ENCODE measurements around the gene PSD4.

DNA sequence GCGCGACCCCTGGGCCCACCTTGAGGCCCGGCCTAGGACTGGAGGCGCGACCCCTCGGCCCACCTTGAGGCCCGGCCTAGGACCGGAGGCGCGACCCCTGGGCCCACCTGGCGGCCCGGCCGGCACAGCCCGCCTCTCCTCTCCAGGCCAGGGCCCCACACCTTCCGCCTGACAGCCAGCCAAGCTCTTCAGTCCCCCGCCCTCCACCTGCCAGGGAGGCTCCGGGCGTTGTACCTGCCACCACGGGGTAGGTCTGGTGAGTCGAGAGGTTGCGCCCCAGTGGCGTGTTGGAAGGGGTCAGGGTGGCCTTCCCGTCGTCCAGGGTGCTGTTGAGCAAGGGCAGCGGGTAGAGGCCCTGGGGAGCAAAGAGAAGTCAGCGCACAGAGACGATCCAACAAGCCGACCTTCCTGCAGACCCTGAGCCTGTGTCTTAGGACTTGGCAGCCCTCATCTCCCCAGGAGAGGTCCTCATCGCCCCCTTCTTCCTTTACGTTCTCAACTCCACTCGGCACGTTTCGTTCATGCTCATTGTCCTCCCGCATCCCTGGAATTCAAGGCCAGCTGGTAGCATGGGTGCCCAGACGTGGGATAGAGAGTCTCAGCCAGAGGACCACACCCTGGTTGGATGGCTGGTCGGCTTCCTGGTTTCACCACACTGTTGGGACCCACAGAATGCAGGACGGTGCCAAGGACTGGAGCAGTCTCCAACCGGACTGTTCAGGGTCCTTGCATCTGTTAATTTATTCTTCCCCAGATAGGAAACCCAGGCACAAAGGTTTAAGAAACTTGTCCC, 62.8 kb downstream of the PSD4 start:
- TF ChIP-seq, protein P1, sequence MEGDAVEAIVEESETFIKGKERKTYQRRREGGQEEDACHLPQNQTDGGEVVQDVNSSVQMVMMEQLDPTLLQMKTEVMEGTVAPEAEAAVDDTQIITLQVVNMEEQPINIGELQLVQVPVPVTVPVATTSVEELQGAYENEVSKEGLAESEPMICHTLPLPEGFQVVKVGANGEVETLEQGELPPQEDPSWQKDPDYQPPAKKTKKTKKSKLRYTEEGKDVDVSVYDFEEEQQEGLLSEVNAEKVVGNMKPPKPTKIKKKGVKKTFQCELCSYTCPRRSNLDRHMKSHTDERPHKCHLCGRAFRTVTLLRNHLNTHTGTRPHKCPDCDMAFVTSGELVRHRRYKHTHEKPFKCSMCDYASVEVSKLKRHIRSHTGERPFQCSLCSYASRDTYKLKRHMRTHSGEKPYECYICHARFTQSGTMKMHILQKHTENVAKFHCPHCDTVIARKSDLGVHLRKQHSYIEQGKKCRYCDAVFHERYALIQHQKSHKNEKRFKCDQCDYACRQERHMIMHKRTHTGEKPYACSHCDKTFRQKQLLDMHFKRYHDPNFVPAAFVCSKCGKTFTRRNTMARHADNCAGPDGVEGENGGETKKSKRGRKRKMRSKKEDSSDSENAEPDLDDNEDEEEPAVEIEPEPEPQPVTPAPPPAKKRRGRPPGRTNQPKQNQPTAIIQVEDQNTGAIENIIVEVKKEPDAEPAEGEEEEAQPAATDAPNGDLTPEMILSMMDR (conservative IDR thresholded peaks at IDR 0.05; ENCODE audit: low read depth, low read length), result no peak
- no peak for TF ChIP-seq EZH2phosphoT487 (IDR thresholded peaks at IDR 0.05; ENCODE audit: borderline replicate concordance, low read length)

Measured in PC-3 (cell line).